SK-N-SH (cell line): ENCODE results near the gene PAPLN. TPM values are rescaled to one million over a fixed set of nuclear protein-coding genes. Genes with fewer than 3 reads are reported as not detected.

Experiments used
- CTCF ChIA-PET: fragments of 300-600, 350-600 bp; formaldehyde crosslinking; extraction: SDS; loops from one replicate; lab custom pipeline; 2021; lab: Yijun Ruan, JAX
- POLR2A ChIA-PET: fragments of 350-600 bp; sonication (Branson Sonifier 250); formaldehyde crosslinking; extraction: SDS; loops from one replicate; lab custom pipeline; 2020; ENCODE audit warnings: antibody characterized with exemption, inconsistent platforms; lab: Yijun Ruan, JAX
- DNase-seq: peaks from one replicate; pipeline ENCODE4 v3.0.0; 2012
- H2AFZ ChIP-seq: fragments of 200-600 bp; sonication (generic); 2 replicates; pipeline ENCODE4 v1.8.1; 2016; ENCODE audit warnings: antibody characterized with exemption, mild to moderate bottlenecking, low read depth
- H3F3A ChIP-seq: fragments of 200-600 bp; sonication (generic); replicated peaks from 2 replicates; pipeline ENCODE3; 2016; ENCODE audit warnings: antibody characterized with exemption, mild to moderate bottlenecking; ENCODE audit not compliant: insufficient read depth
- H3K27ac ChIP-seq, 2 experiments: fragments of 200-500 bp in 1 of 2; fragments of 200-600 bp in 1 of 2; sonication (Bioruptor generic) in 1 of 2; sonication (generic), shearing (Covaris generic) in 1 of 2; 2 replicates each; pipeline versions ENCODE4 v1.5.1 to v1.6.1; 2014 to 2016; ENCODE audit warnings: low read depth in 2 of 2, inconsistent platforms in 1 of 2, low read length in 1 of 2, mild to moderate bottlenecking in 1 of 2, mixed read lengths in 1 of 2
- H3K27me3 ChIP-seq: fragments of 200-600 bp; sonication (generic), shearing (Covaris generic); 2 replicates; pipeline ENCODE4 v1.6.1; 2016; ENCODE audit warnings: mixed run types; ENCODE audit not compliant: insufficient read depth
- H3K36me3 ChIP-seq, 2 experiments: fragments of 200-500 bp in 1 of 2; fragments of 200-600 bp in 1 of 2; sonication (Bioruptor generic) in 1 of 2; sonication (generic) in 1 of 2; replicated peaks in 1 of 2; 2 replicates each; pipeline versions ENCODE3 to v1.5.1; 2014 to 2016; ENCODE audit warnings: low read length in 1 of 2, mild to moderate bottlenecking in 1 of 2; ENCODE audit not compliant: insufficient read depth in 2 of 2, control insufficient read depth in 1 of 2
- H3K4me1 ChIP-seq, 2 experiments: fragments of 200-500 bp in 1 of 2; fragments of 200-600 bp in 1 of 2; sonication (Bioruptor generic) in 1 of 2; sonication (generic), shearing (Covaris generic) in 1 of 2; 2 replicates each; pipeline versions ENCODE4 v1.5.1 to v1.6.1; 2014 to 2016; ENCODE audit warnings: low read depth in 1 of 2, low read length in 1 of 2, mixed run types in 1 of 2; ENCODE audit not compliant: insufficient read depth in 2 of 2, control insufficient read depth in 1 of 2
- H3K4me2 ChIP-seq: fragments of 200-600 bp; sonication (generic), shearing (Covaris generic); 2 replicates; pipeline ENCODE4 v1.6.1; 2017; ENCODE audit warnings: mixed run types
- H3K4me3 ChIP-seq, 2 experiments: fragments of 200-500 bp in 1 of 2; fragments of 200-600 bp in 1 of 2; sonication (Bioruptor generic) in 1 of 2; sonication (generic), shearing (Covaris generic) in 1 of 2; 2 replicates each; pipeline versions ENCODE4 v1.5.1 to v1.8.1; 2014 to 2016; ENCODE audit warnings: low read depth in 2 of 2, inconsistent platforms in 1 of 2, low read length in 1 of 2, mild to moderate bottlenecking in 1 of 2, mixed read lengths in 1 of 2, moderate library complexity in 1 of 2
- H3K79me2 ChIP-seq: fragments of 200-600 bp; sonication (generic); 2 replicates; pipeline ENCODE4 v1.8.1; 2017; ENCODE audit warnings: mild to moderate bottlenecking; ENCODE audit not compliant: insufficient read depth
- H3K9ac ChIP-seq: fragments of 200-600 bp; sonication (generic); 2 replicates; pipeline ENCODE4 v1.6.1; 2017; ENCODE audit warnings: mixed run types
- H3K9me2 ChIP-seq: fragments of 200-600 bp; sonication (generic); 2 replicates; pipeline ENCODE4 v1.6.1; 2017; ENCODE audit warnings: mixed run types
- H3K9me3 ChIP-seq: fragments of 200-600 bp; sonication (generic); 2 replicates; pipeline ENCODE4 v1.6.1; 2017; ENCODE audit warnings: mixed run types, mild to moderate bottlenecking, moderate library complexity
- H4K20me1 ChIP-seq: fragments of 200-600 bp; sonication (generic); 2 replicates; pipeline ENCODE4 v1.6.1; 2017; ENCODE audit warnings: mild to moderate bottlenecking, mixed run types; ENCODE audit not compliant: insufficient read depth
- CHD2 ChIP-seq: fragments of 150-350 bp; IDR thresholded peaks from 2 replicates; pipeline ENCODE4 v1.6.1; 2018; ENCODE audit warnings: low read length; ENCODE audit not compliant: partially characterized antibody
- EP300 ChIP-seq, 2 experiments: IDR thresholded peaks; 2 replicates each; pipeline versions ENCODE4 v1.4.0 to v1.6.1; 2012; ENCODE audit warnings: borderline replicate concordance in 1 of 2, low read depth in 1 of 2, low read length in 1 of 2
- EZH2phosphoT487 ChIP-seq: fragments of 200-600 bp; sonication (generic); IDR thresholded peaks from 2 replicates; pipeline ENCODE4 v1.6.1; 2017; ENCODE audit warnings: low read depth, mixed run types, mild to moderate bottlenecking, antibody characterized with exemption, moderate library complexity, borderline replicate concordance
- FOXJ3 ChIP-seq: sonication (generic); formaldehyde crosslinking; IDR thresholded peaks from 2 replicates; pipeline ENCODE4 v1.5.1; 2020; ENCODE audit warnings: mild to moderate bottlenecking, missing genetic modification reagents
- FOXM1 ChIP-seq: IDR thresholded peaks from 2 replicates; pipeline ENCODE4 v1.4.0; 2012; ENCODE audit warnings: low read depth, mild to moderate bottlenecking
- GABPA ChIP-seq: IDR thresholded peaks from 2 replicates; pipeline ENCODE4 v1.4.0; 2012; ENCODE audit warnings: low read depth, mild to moderate bottlenecking
- MEF2A ChIP-seq: IDR thresholded peaks from 2 replicates; pipeline ENCODE4 v1.4.0; 2012; ENCODE audit warnings: low read depth, borderline replicate concordance
- POLR2AphosphoS5 ChIP-seq: IDR thresholded peaks from 2 replicates; pipeline ENCODE4 v1.6.1; 2012; ENCODE audit warnings: low read depth, low read length
- RCOR1 ChIP-seq: fragments of 150-350 bp; IDR thresholded peaks from 2 replicates; pipeline ENCODE4 v1.6.1; 2017; ENCODE audit warnings: antibody characterized with exemption, low read length
- SMC3 ChIP-seq: IDR thresholded peaks from 2 replicates; pipeline ENCODE4 v1.6.1; 2012; ENCODE audit warnings: low read depth, low read length, improper control_type of control experiment
- TAF1 ChIP-seq: IDR thresholded peaks from 2 replicates; pipeline ENCODE4 v1.6.1; 2012; ENCODE audit warnings: low read depth, mild to moderate bottlenecking, low read length, moderate library complexity, borderline replicate concordance
- TCF12 ChIP-seq: IDR thresholded peaks from 2 replicates; pipeline ENCODE4 v1.4.0; 2012
- WGBS: methylation state at CpG from one replicate; pipeline ENCODE4 v1.1.6; 2017; ENCODE audit warnings: low lambda C conversion rate; 5-methylcytosine and 5-hydroxymethylcytosine counted together
- polyA plus RNA-seq, 3 experiments: library from polyadenylated mRNA; depleted of rRNA; stranded (reverse); fragments of >200 nt; gene quantifications; 2 replicates each; pipeline ENCODE4 v1.2.3, GENCODE V29; 2012
- TF ChIP-seq, protein P1 (sequence below): IDR thresholded peaks from 2 replicates; pipeline ENCODE4; 2012
- TF ChIP-seq, protein P2 (sequence below): fragments of 150-350 bp; IDR thresholded peaks from 2 replicates; pipeline ENCODE4 v1.6.1; 2016; ENCODE audit warnings: mild to moderate bottlenecking, low read depth, low read length
- TF ChIP-seq, protein P3 (sequence below): fragments of 200-600 bp; sonication (generic); IDR thresholded peaks from 2 replicates; pipeline ENCODE4 v1.6.1; 2017; ENCODE audit warnings: antibody characterized with exemption, mild to moderate bottlenecking, moderate library complexity
- TF ChIP-seq, protein P4 (sequence below): IDR thresholded peaks from 2 replicates; pipeline ENCODE4 v1.4.0; 2012; ENCODE audit warnings: low read depth, borderline replicate concordance
- TF ChIP-seq, protein P5 (sequence below): fragments of 150-350 bp; IDR thresholded peaks from 2 replicates; pipeline ENCODE4 v1.6.1; 2017; ENCODE audit warnings: antibody characterized with exemption, low read length, low read depth, borderline replicate concordance

PAPLN gene
- polyA plus RNA-seq, 1 of the 3 experiments (the other 2 are of a cell fraction), result 0.13 TPM

DNA sequence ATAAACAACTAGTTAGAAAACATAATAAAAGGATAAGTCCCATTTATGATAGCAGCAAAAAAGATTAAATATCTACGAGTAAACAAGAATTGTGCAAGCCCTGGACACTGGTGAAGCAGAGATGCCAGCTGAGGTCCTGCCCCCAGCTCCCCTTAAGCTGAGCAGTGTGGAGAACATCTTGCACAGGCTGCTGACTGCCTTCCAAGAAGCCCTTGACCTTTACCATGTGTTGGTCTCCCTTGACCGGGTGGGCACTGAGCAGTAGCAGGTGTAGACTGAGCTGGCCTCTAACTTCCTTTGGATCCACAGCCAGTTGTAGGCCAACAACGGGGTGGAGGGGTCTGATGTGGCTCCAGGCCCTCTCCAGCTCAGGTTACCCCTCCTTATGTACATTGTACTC lies 47.7 kb upstream of the PAPLN start:
- Histone ChIP-seq H3K27me3 (no peaks in the 10 kb centered on the region), H3K4me2 (no peak overlapping the region), H3K4me1 (no peaks in the 10 kb centered on the region), H3K79me2 (no peaks in the 10 kb centered on the region), H2AFZ (no peak overlapping the region), H3K9me3 (no peaks in the 10 kb centered on the region), H3K9ac (no peak overlapping the region), H3K27ac (no peak overlapping the region), H3K9me2 (no peaks in the 10 kb centered on the region), H3K36me3 (peaks cover 26 to 32% of the 10 kb centered on the region in 2 experiments), H3K4me3 (no peak overlapping the region), H4K20me1 (no peaks in the 10 kb centered on the region), H3F3A (peaks cover 3% of the 10 kb centered on the region)
- ChIA-PET POLR2A (no interaction called here), CTCF (no interaction called here)
- no peak for DNase-seq
- TF ChIP-seq, protein P1, sequence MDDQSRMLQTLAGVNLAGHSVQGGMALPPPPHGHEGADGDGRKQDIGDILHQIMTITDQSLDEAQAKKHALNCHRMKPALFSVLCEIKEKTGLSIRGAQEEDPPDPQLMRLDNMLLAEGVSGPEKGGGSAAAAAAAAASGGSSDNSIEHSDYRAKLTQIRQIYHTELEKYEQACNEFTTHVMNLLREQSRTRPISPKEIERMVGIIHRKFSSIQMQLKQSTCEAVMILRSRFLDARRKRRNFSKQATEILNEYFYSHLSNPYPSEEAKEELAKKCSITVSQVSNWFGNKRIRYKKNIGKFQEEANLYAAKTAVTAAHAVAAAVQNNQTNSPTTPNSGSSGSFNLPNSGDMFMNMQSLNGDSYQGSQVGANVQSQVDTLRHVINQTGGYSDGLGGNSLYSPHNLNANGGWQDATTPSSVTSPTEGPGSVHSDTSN, result no peak
- no peak for TF ChIP-seq SMC3
- TF ChIP-seq, protein P2, sequence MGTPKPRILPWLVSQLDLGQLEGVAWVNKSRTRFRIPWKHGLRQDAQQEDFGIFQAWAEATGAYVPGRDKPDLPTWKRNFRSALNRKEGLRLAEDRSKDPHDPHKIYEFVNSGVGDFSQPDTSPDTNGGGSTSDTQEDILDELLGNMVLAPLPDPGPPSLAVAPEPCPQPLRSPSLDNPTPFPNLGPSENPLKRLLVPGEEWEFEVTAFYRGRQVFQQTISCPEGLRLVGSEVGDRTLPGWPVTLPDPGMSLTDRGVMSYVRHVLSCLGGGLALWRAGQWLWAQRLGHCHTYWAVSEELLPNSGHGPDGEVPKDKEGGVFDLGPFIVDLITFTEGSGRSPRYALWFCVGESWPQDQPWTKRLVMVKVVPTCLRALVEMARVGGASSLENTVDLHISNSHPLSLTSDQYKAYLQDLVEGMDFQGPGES, result no peak
- TF ChIP-seq, protein P3, sequence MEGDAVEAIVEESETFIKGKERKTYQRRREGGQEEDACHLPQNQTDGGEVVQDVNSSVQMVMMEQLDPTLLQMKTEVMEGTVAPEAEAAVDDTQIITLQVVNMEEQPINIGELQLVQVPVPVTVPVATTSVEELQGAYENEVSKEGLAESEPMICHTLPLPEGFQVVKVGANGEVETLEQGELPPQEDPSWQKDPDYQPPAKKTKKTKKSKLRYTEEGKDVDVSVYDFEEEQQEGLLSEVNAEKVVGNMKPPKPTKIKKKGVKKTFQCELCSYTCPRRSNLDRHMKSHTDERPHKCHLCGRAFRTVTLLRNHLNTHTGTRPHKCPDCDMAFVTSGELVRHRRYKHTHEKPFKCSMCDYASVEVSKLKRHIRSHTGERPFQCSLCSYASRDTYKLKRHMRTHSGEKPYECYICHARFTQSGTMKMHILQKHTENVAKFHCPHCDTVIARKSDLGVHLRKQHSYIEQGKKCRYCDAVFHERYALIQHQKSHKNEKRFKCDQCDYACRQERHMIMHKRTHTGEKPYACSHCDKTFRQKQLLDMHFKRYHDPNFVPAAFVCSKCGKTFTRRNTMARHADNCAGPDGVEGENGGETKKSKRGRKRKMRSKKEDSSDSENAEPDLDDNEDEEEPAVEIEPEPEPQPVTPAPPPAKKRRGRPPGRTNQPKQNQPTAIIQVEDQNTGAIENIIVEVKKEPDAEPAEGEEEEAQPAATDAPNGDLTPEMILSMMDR, result no peak
- TF ChIP-seq EZH2phosphoT487, result no peak
- no peak for TF ChIP-seq FOXM1
- TF ChIP-seq RCOR1, result no peak
- no peak for TF ChIP-seq FOXJ3 (CRISPR knock-in tag)
- no peak for TF ChIP-seq GABPA
- TF ChIP-seq, protein P4, sequence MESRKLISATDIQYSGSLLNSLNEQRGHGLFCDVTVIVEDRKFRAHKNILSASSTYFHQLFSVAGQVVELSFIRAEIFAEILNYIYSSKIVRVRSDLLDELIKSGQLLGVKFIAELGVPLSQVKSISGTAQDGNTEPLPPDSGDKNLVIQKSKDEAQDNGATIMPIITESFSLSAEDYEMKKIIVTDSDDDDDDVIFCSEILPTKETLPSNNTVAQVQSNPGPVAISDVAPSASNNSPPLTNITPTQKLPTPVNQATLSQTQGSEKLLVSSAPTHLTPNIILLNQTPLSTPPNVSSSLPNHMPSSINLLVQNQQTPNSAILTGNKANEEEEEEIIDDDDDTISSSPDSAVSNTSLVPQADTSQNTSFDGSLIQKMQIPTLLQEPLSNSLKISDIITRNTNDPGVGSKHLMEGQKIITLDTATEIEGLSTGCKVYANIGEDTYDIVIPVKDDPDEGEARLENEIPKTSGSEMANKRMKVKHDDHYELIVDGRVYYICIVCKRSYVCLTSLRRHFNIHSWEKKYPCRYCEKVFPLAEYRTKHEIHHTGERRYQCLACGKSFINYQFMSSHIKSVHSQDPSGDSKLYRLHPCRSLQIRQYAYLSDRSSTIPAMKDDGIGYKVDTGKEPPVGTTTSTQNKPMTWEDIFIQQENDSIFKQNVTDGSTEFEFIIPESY, result no peak
- TF ChIP-seq, protein P5, sequence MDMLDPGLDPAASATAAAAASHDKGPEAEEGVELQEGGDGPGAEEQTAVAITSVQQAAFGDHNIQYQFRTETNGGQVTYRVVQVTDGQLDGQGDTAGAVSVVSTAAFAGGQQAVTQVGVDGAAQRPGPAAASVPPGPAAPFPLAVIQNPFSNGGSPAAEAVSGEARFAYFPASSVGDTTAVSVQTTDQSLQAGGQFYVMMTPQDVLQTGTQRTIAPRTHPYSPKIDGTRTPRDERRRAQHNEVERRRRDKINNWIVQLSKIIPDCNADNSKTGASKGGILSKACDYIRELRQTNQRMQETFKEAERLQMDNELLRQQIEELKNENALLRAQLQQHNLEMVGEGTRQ, result no peak
- no peak for TF ChIP-seq POLR2AphosphoS5
- no peak for TF ChIP-seq TAF1
- TF ChIP-seq CHD2, result no peak
- no peak for TF ChIP-seq EP300 (IDR thresholded peaks at IDR 0.05; ENCODE audit: borderline replicate concordance in 1 of 2, low read depth in 1 of 2, low read length in 1 of 2)
- no peak for TF ChIP-seq TCF12
- no peak for TF ChIP-seq MEF2A
- 64% methylated on average over 2 of the region's 3 CpGs for WGBS
